Right lobe of liver (tissue), 4 donors: Measurements from ENCODE around the gene PTPRD.

Source experiments
- CTCF ChIP-seq, 4 donors: fragments of 200-600 bp in 3 of 4; fragments of 450-650 bp in 1 of 4; IDR thresholded peaks; one replicate each; pipeline versions ENCODE4 v1.5.1 to v1.8.0; 2016 to 2022; ENCODE audit warnings: antibody characterized with exemption in 4 of 4, mild to moderate bottlenecking in 2 of 4
- POLR2A ChIP-seq: fragments of 450-650 bp; IDR thresholded peaks from one replicate; pipeline ENCODE4 v1.6.1; 2017; ENCODE audit warnings: antibody characterized with exemption, mild to moderate bottlenecking
- donor health status: DM: no; HTN: no; CAD: no.
- donor health status: DM: no; HTN: no; CAD: no.
- donor health status: DM: no; HTN: yes; CAD: no.

GRCh38 chr9:8685825-8686224 lies 1927.0 kb downstream of the PTPRD start:
- no peak for TF ChIP-seq CTCF (IDR thresholded peaks at IDR 0.05)
- TF ChIP-seq POLR2A = no peak
